ENCODE results near the gene PDE3B. TPM values are rescaled to one million over a fixed set of nuclear protein-coding genes. Genes with fewer than 3 reads are reported as not detected.

The PDE3B gene
- polyA plus RNA-seq, 1 of the 3 experiments (the other 2 are of a cell fraction), result 0.26 TPM

DNA sequence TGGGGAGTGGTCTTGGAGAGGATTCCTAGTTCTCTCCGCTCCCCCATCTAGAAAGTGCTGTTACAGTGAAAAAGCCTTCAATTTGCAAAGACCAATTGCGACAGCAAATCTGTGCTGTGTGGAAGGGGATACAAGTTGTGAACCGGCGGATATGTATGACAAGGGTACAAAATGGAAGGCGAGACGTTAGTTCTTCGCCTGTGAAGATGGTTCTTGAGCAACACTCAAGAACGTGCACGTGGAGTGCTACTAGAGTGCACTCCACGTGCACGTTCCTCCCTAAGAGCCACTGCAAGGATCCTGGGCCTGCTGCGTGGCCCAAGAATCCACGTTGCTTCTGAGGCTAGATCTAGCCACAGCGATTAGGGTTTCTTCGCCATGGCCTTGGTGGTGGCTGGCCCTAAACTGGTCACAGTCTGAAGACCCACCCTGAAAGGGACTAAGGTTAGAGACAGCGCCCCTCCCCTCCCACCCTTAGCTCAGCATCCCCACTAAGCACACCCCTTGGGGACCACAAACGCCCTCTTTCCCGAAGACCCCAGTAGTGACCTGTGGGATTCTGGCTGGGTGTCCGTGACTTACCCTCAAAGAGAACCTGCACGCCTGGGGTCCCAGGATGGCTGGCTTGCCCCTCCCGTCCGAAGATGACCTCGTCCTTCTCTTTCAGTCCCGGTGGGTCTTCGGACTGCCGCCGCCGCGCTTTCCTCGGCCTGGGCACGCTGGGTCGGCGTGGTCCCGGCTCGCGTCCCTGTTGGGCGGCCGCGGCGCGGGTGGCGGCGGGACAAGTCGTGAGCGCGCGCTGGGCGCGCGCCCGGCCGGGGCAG, 519 bp upstream of the PDE3B start:
- TF ChIP-seq, protein P1, sequence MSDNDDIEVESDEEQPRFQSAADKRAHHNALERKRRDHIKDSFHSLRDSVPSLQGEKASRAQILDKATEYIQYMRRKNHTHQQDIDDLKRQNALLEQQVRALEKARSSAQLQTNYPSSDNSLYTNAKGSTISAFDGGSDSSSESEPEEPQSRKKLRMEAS (IDR thresholded peaks at IDR 0.05; ENCODE audit: low read depth), result 0 out of 2 replicates have a peak, but pooled peaks have one; percentile 34
- no peak; the same call in 1 of the 2 replicates for TF ChIP-seq MXI1 (IDR thresholded peaks at IDR 0.05; ENCODE audit: low read depth, low read length)
- Histone ChIP-seq H4K20me1 (ENCODE audit: insufficient read depth) (no peaks in the 10 kb centered on the region), H3K4me2 (peak overlapping the region; percentile 98), H3F3A (replicated peaks; ENCODE audit: insufficient read depth) (no peaks in the 10 kb centered on the region), H3K79me2 (ENCODE audit: insufficient read depth) (no peaks in the 10 kb centered on the region), H3K9me2 (no peaks in the 10 kb centered on the region), H3K27ac (ENCODE audit: low read depth in 2 of 2, low read length in 1 of 2) (peak overlapping the region in 1 of 2 experiments; percentile 69; a peak in 1 of 4 replicates), H3K4me1 (ENCODE audit: control insufficient read depth in 1 of 2, insufficient read depth in 2 of 2, low read depth in 1 of 2, low read length in 1 of 2) (peaks cover 0 to 18% of the 10 kb centered on the region in 2 experiments; a peak in 2 of 4 replicates), H2AFZ (ENCODE audit: low read depth) (no peak overlapping the region; the same call in 1 of the 2 replicates), H3K27me3 (ENCODE audit: insufficient read depth) (no peaks in the 10 kb centered on the region), H3K9ac (peak overlapping the region; percentile 33; the same call in 1 of the 2 replicates), H3K9me3 (no peaks in the 10 kb centered on the region), H3K36me3 (replicated peaks in 1 of 2; ENCODE audit: control insufficient read depth in 1 of 2, insufficient read depth in 2 of 2, low read length in 1 of 2) (no peaks in the 10 kb centered on the region), H3K4me3 (ENCODE audit: low read depth in 2 of 2, low read length in 1 of 2) (peak overlapping the region; percentile 66 to 74; a peak in 3 of 4 replicates)
- no peak for DNase-seq
- POLR2A ChIA-PET, result interaction anchor here (1.3 to 2.1 kb wide), 2 partner anchors 123 to 264 kb away, joined by 3 to 8 read pairs; partner anchors contain the start of gene PSMA1
- CTCF ChIA-PET, result interaction anchor here (1.7 to 2.9 kb wide), 2 partner anchors 105 to 122 kb away, joined by 5 to 12 read pairs; no protein-coding TSS in a partner anchor
- 80% methylated on average over 17 of the region's 52 CpGs for WGBS (ENCODE audit: low lambda C conversion rate)

DNA sequence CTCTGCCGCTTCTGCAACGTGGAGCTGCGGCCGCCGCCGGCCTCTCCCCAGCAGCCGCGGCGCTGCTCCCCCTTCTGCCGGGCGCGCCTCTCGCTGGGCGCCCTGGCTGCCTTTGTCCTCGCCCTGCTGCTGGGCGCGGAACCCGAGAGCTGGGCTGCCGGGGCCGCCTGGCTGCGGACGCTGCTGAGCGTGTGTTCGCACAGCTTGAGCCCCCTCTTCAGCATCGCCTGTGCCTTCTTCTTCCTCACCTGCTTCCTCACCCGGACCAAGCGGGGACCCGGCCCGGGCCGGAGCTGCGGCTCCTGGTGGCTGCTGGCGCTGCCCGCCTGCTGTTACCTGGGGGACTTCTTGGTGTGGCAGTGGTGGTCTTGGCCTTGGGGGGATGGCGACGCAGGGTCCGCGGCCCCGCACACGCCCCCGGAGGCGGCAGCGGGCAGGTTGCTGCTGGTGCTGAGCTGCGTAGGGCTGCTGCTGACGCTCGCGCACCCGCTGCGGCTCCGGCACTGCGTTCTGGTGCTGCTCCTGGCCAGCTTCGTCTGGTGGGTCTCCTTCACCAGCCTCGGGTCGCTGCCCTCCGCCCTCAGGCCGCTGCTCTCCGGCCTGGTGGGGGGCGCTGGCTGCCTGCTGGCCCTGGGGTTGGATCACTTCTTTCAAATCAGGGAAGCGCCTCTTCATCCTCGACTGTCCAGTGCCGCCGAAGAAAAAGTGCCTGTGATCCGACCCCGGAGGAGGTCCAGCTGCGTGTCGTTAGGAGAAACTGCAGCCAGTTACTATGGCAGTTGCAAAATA, 816 bp downstream of the PDE3B start:
- CTCF ChIA-PET, result interaction anchor here (0.6 to 2.9 kb wide), 14 partner anchors 10 to 330 kb away, joined by 3 to 12 read pairs (median 3); no protein-coding TSS in a partner anchor
- Histone ChIP-seq H3K4me3 (ENCODE audit: low read depth in 2 of 2, low read length in 1 of 2) (peak overlapping the region; percentile 66 to 74), H3K4me2 (peak overlapping the region; percentile 98), H4K20me1 (ENCODE audit: insufficient read depth) (no peaks in the 10 kb centered on the region), H3K27ac (ENCODE audit: low read depth in 2 of 2, low read length in 1 of 2) (peak overlapping the region in 1 of 2 experiments; percentile 90; a peak in 2 of 4 replicates), H3K27me3 (ENCODE audit: insufficient read depth) (no peaks in the 10 kb centered on the region), H3K36me3 (replicated peaks in 1 of 2; ENCODE audit: control insufficient read depth in 1 of 2, insufficient read depth in 2 of 2, low read length in 1 of 2) (no peaks in the 10 kb centered on the region), H2AFZ (ENCODE audit: low read depth) (peak overlapping the region; percentile 89; the same call in 1 of the 2 replicates), H3K9me3 (no peaks in the 10 kb centered on the region), H3K9me2 (no peaks in the 10 kb centered on the region), H3K9ac (peak overlapping the region; percentile 55), H3K79me2 (ENCODE audit: insufficient read depth) (no peaks in the 10 kb centered on the region), H3K4me1 (ENCODE audit: control insufficient read depth in 1 of 2, insufficient read depth in 2 of 2, low read depth in 1 of 2, low read length in 1 of 2) (peaks cover 0 to 19% of the 10 kb centered on the region in 2 experiments; a peak in 2 of 4 replicates), H3F3A (replicated peaks; ENCODE audit: insufficient read depth) (no peaks in the 10 kb centered on the region)
- DNase-seq, result peak; percentile 73
- WGBS (ENCODE audit: low lambda C conversion rate), result 0% methylated on average over 13 of the region's 65 CpGs
- POLR2A ChIA-PET, result interaction anchor here (1.0 to 2.1 kb wide), 7 partner anchors 22 to 263 kb away, joined by 3 to 13 read pairs (median 4); partner anchors contain the start of genes CYP2R1 and PSMA1
- TF ChIP-seq, protein P2, sequence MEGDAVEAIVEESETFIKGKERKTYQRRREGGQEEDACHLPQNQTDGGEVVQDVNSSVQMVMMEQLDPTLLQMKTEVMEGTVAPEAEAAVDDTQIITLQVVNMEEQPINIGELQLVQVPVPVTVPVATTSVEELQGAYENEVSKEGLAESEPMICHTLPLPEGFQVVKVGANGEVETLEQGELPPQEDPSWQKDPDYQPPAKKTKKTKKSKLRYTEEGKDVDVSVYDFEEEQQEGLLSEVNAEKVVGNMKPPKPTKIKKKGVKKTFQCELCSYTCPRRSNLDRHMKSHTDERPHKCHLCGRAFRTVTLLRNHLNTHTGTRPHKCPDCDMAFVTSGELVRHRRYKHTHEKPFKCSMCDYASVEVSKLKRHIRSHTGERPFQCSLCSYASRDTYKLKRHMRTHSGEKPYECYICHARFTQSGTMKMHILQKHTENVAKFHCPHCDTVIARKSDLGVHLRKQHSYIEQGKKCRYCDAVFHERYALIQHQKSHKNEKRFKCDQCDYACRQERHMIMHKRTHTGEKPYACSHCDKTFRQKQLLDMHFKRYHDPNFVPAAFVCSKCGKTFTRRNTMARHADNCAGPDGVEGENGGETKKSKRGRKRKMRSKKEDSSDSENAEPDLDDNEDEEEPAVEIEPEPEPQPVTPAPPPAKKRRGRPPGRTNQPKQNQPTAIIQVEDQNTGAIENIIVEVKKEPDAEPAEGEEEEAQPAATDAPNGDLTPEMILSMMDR (IDR thresholded peaks at IDR 0.05), result 0 out of 2 replicates have a peak, but pooled peaks have one; percentile 13
- TF ChIP-seq TAF1 (IDR thresholded peaks at IDR 0.05; ENCODE audit: borderline replicate concordance, low read depth, low read length), result no peak
- TF ChIP-seq EZH2phosphoT487 (IDR thresholded peaks at IDR 0.05; ENCODE audit: borderline replicate concordance, low read depth), result no peak

All from SK-N-SH (cell line).